ENCODE results near the gene NOSIP.
A peak's percentile ranks its signal among the peaks of the same experiment; 100 is the strongest.

The NOSIP gene

GRCh38 chr19:49520705-49521319 is 59.5 kb downstream of the NOSIP start:
- DNase-seq (ENCODE audit: low read depth) = no peak
- H3K4me3 ChIP-seq (ENCODE audit: low read depth, low read length) = no peak overlapping the region

- H3K4me3 ChIP-seq (ENCODE audit: low read depth, low read length) = no peak overlapping the region
- no peak for DNase-seq (ENCODE audit: low read depth)
Measured at GRCh38 chr19:49518033-49518432, 62.3 kb downstream of the NOSIP start.

- DNase-seq (ENCODE audit: low read depth) = no peak
Measured at GRCh38 chr19:49515767-49516166, 64.6 kb downstream of the NOSIP start.

GRCh38 chr19:49514151-49514550 is 66.2 kb downstream of the NOSIP start:
- no peak for DNase-seq (ENCODE audit: low read depth)
- H3K4me3 ChIP-seq (ENCODE audit: low read depth, low read length) = no peak overlapping the region

More at GRCh38 chr19:49515767-49516166, 64.6 kb downstream of the NOSIP start:
- H3K4me3 ChIP-seq (ENCODE audit: low read depth, low read length) = no peak overlapping the region

- H3K4me3 ChIP-seq (ENCODE audit: low read depth, low read length) = peak overlapping the region; percentile 60
- DNase-seq (ENCODE audit: low read depth) = no peak
Measured at GRCh38 chr19:49513746-49514118, 66.6 kb downstream of the NOSIP start.

- no peak for DNase-seq (ENCODE audit: low read depth)
- peak overlapping the region; percentile 60 for H3K4me3 ChIP-seq (ENCODE audit: low read depth, low read length)
Measured at GRCh38 chr19:49512970-49513745, 67.2 kb downstream of the NOSIP start.

- H3K4me3 ChIP-seq (ENCODE audit: low read depth, low read length) = no peak overlapping the region
- no peak for DNase-seq (ENCODE audit: low read depth)
Measured at GRCh38 chr19:49507803-49508494, 72.4 kb downstream of the NOSIP start.

- no peak overlapping the region for H3K4me3 ChIP-seq (ENCODE audit: low read depth, low read length)
- DNase-seq (ENCODE audit: low read depth) = no peak
Measured at GRCh38 chr19:49506575-49507105, 73.7 kb downstream of the NOSIP start.
